HepG2 (cell line): Measurements from ENCODE around the gene BCL2A1. TPM values are rescaled to one million over a fixed set of nuclear protein-coding genes. Genes with fewer than 3 reads are reported as not detected.

Experiments
- ATAC-seq: fragments of 200-7000 bp; cut with Tn5 transposase; 3 replicates; pipeline ENCODE4 v1.9.1; 2020; ENCODE audit warnings: mild to moderate bottlenecking, moderate library complexity
- BruUV-seq: library from RNA; stranded (reverse); fragments of 400-500 nt; replicated peaks from 2 replicates; lab custom pipeline; 2021; lab: Mats Ljungman, UMichigan
- CTCF ChIA-PET: fragments of 300-600 bp; formaldehyde crosslinking; extraction: SDS; loops from one replicate; lab custom pipeline; 2021; ENCODE audit warnings: low total read pairs, inconsistent platforms, low intra/inter-chr PET ratio; lab: Yijun Ruan, JAX
- POLR2A ChIA-PET: fragments of 350-600 bp; sonication (Branson Sonifier 250); formaldehyde crosslinking; loops from one replicate; lab custom pipeline; 2020; ENCODE audit warnings: antibody characterized with exemption, inconsistent platforms; lab: Yijun Ruan, JAX
- DNase-seq: peaks from one replicate; pipeline ENCODE4 v3.0.0-alpha.2; 2015; ENCODE audit warnings: low spot score
- FAIRE-seq: peaks from 3 replicates; lab custom pipeline; 2011; peaks lifted over from hg19 to GRCh38; lab: Jason Lieb, UNC
- H2AFZ ChIP-seq: one replicate; pipeline ENCODE4 v1.6.1; 2011; ENCODE audit warnings: low read length, inconsistent platforms
- H3K27ac ChIP-seq: fragments of 300-600 bp; 3 replicates; pipeline ENCODE4 v1.8.0; 2011; ENCODE audit warnings: mixed run types, mild to moderate bottlenecking, mixed read lengths, low read length, inconsistent platforms; ENCODE audit not compliant: insufficient read depth; ENCODE audit errors: extremely low read length
- H3K27me3 ChIP-seq, 2 experiments: fragments of 200-600 bp in 1 of 2; 2 replicates in 1 of 2; 3 replicates in 1 of 2; pipeline versions ENCODE4 v1.6.0 to v1.8.0; 2011; ENCODE audit warnings: low read length in 2 of 2, mild to moderate bottlenecking in 2 of 2, moderate library complexity in 2 of 2, inconsistent platforms in 1 of 2; ENCODE audit not compliant: insufficient read depth in 2 of 2, control insufficient read depth in 1 of 2
- H3K36me3 ChIP-seq, 2 experiments: fragments of 200-600 bp in 1 of 2; replicated peaks in 1 of 2; 2 replicates in 1 of 2; 3 replicates in 1 of 2; pipeline versions ENCODE4 v1.5.1 to v1.8.0; 2011; ENCODE audit warnings: low read length in 2 of 2, inconsistent platforms in 1 of 2; ENCODE audit not compliant: insufficient read depth in 2 of 2, control insufficient read depth in 1 of 2
- H3K4me1 ChIP-seq: 2 replicates; pipeline ENCODE4 v1.5.1; 2012; ENCODE audit warnings: low read length, inconsistent platforms; ENCODE audit not compliant: insufficient read depth
- H3K4me2 ChIP-seq: 2 replicates; pipeline ENCODE4 v1.6.0; 2011; ENCODE audit warnings: low read depth, low read length, inconsistent platforms
- H3K4me3 ChIP-seq, 3 experiments: fragments of 200-600 bp in 1 of 3; sonication (generic), shearing (Covaris generic) in 1 of 3; replicated peaks in 1 of 3; 2 replicates each; pipeline ENCODE4 v1.5.1; 2011 to 2016; ENCODE audit warnings: low read length in 3 of 3, inconsistent platforms in 2 of 3, low read depth in 2 of 3, mild to moderate bottlenecking in 2 of 3, control low read depth in 1 of 3, mixed read lengths in 1 of 3; ENCODE audit not compliant: insufficient read depth in 1 of 3
- H3K79me2 ChIP-seq: one replicate; pipeline ENCODE4 v1.6.1; 2011; ENCODE audit warnings: low read length, inconsistent platforms; ENCODE audit not compliant: insufficient read depth
- H3K9ac ChIP-seq: 2 replicates; pipeline ENCODE4 v1.6.0; 2011; ENCODE audit warnings: mild to moderate bottlenecking, low read depth, low read length, inconsistent platforms; ENCODE audit not compliant: insufficient read depth
- H3K9me3 ChIP-seq: 2 replicates; pipeline ENCODE4 v1.5.1; 2012; ENCODE audit warnings: mild to moderate bottlenecking, low read length
- H4K20me1 ChIP-seq: 2 replicates; pipeline ENCODE4 v1.6.0; 2011; ENCODE audit warnings: inconsistent platforms, mild to moderate bottlenecking, low read length, moderate library complexity; ENCODE audit not compliant: insufficient read depth
- CHD2 ChIP-seq: IDR thresholded peaks from 2 replicates; pipeline ENCODE4 v1.6.1; 2011; ENCODE audit warnings: low read depth, low read length, improper control_type of control experiment
- MLX ChIP-seq: IDR thresholded peaks from 2 replicates; pipeline ENCODE4 v1.6.1; 2016
- NFKB2 ChIP-seq: sonication (generic); formaldehyde crosslinking; IDR thresholded peaks from 2 replicates; pipeline ENCODE4 v1.4.0; 2020; ENCODE audit warnings: missing genetic modification reagents, borderline replicate concordance
- ZNF136 ChIP-seq: sonication (generic); formaldehyde crosslinking; IDR thresholded peaks from 2 replicates; pipeline ENCODE4 v1.8.1; 2022; ENCODE audit warnings: low read depth, mild to moderate bottlenecking, moderate library complexity, missing genetic modification reagents
- ZNF552 ChIP-seq: sonication (generic); formaldehyde crosslinking; IDR thresholded peaks from 2 replicates; pipeline ENCODE4 v1.9.0; 2022; ENCODE audit warnings: missing genetic modification reagents, mild to moderate bottlenecking, borderline replicate concordance
- ZNF597 ChIP-seq: sonication (generic); formaldehyde crosslinking; IDR thresholded peaks from 2 replicates; pipeline ENCODE4 v1.5.0; 2020; ENCODE audit warnings: missing genetic modification reagents
- ZNF777 ChIP-seq: sonication (generic); formaldehyde crosslinking; IDR thresholded peaks from 2 replicates; pipeline ENCODE4 v1.4.0; 2020; ENCODE audit warnings: missing genetic modification reagents
- ZSCAN22 ChIP-seq: sonication (generic); formaldehyde crosslinking; IDR thresholded peaks from 2 replicates; pipeline ENCODE4 v1.4.0; 2020; ENCODE audit warnings: mild to moderate bottlenecking, missing genetic modification reagents
- WGBS: methylation state at CpG from one replicate; pipeline ENCODE4 v1.1.6; 2017; ENCODE audit warnings: low lambda C conversion rate; 5-methylcytosine and 5-hydroxymethylcytosine counted together
- in situ Hi-C: cut with HindIII; loops from 2 replicates; pipeline ENCODE4 v1.10.0; 2017; ENCODE audit warnings: low pct_unique_long_range_greater_than_20kb; ENCODE audit not compliant: extremely low pct_ligation_motif_present
- intact Hi-C: fragments of 100-400 bp; cut with micrococcal nuclease; formaldehyde crosslinking; loops from one replicate; pipeline ENCODE4 v1.10.0; 2022; ENCODE audit not compliant: unreplicated experiment
- polyA plus RNA-seq, 8 experiments: library from polyadenylated mRNA; depleted of rRNA in 3 of 8; stranded (reverse) in 7 of 8; unstranded in 1 of 8; fragments of >200 nt; fragmentation: Illumina TruSeq in 4 of 8; extraction: Trizol in 4 of 8; gene quantifications; 2 replicates each; pipeline versions ENCODE4 v1.2.1 to v1.2.3, GENCODE V29; 2011 to 2016; ENCODE audit warnings: low read depth in 4 of 8, missing spikeins in 1 of 8, mixed read lengths in 1 of 8; ENCODE audit not compliant: insufficient read depth in 1 of 8
- total RNA-seq, 5 experiments: library from RNA; depleted of rRNA; stranded (reverse); fragments of >200 nt; fragmentation: Illumina TruSeq; extraction: Trizol; gene quantifications; 2 replicates each; pipeline ENCODE4 v1.2.3, GENCODE V29; 2016; ENCODE audit warnings: low read depth in 1 of 5
- TF ChIP-seq, protein P1 (sequence below): sonication (generic); formaldehyde crosslinking; IDR thresholded peaks from 2 replicates; pipeline ENCODE4 v1.9.0; 2021; ENCODE audit warnings: missing genetic modification reagents, borderline replicate concordance
- TF ChIP-seq, protein P2 (sequence below): sonication (generic); formaldehyde crosslinking; IDR thresholded peaks from 2 replicates; pipeline ENCODE4 v1.5.1; 2020; ENCODE audit warnings: missing genetic modification reagents, mild to moderate bottlenecking, borderline replicate concordance
- TF ChIP-seq, protein P3 (sequence below): sonication (generic); formaldehyde crosslinking; IDR thresholded peaks from 2 replicates; pipeline ENCODE4 v1.4.0; 2020; ENCODE audit warnings: missing genetic modification reagents

Gene BCL2A1
- total and polyA plus RNA-seq, 2 of the 13 experiments (the other 11 are each of a cell fraction or from before 2014, with no cell fraction given): 0.08 to 0.31 TPM

DNA sequence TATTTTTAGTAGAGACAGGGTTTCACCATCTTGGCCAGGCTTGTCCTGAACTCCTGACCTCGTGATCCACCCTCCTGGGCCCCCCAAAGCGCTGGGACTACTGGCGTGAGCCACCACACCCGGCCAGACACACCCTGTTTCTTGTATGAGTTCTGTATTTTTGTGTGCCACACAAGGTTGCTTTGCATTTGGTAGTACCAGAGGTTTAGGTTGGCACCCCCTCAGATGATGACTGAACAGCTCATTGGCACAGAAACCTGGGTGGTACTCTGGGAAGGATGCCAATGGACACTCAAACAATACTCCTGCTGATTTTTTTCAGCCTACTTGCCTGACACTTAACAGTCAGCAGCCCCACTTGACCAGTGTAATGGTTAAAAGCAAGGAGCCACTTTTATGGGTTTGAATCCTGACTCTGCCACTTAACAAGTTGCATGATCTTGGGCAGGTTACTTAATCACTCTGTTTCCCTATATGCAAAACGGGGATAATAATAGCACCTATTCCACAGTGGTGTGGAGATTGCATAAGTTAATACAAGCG lies 39.2 kb upstream of the BCL2A1 start:
- POLR2A ChIA-PET: no interaction called here
- Histone ChIP-seq H2AFZ (no peak overlapping the region), H3K27me3 (no peaks in the 10 kb centered on the region), H3K4me2 (no peak overlapping the region), H3K9me3 (no peaks in the 10 kb centered on the region), H3K4me3 (no peak overlapping the region), H3K79me2 (no peaks in the 10 kb centered on the region), H4K20me1 (no peaks in the 10 kb centered on the region), H3K4me1 (peaks cover 32% of the 10 kb centered on the region), H3K27ac (no peak overlapping the region), H3K36me3 (no peaks in the 10 kb centered on the region), H3K9ac (no peak overlapping the region)
- in situ Hi-C loops (loop anchor here (25.0 kb wide), 1 partner anchor 302 kb away; no protein-coding TSS in a partner anchor), intact Hi-C loops (no loop called here)
- no TSS peak for BruUV-seq
- ATAC-seq (no peak), FAIRE-seq (no peak), DNase-seq (no peak)
- WGBS: 13% methylated on average over 6 of the region's 6 CpGs
- TF ChIP-seq, protein P1, sequence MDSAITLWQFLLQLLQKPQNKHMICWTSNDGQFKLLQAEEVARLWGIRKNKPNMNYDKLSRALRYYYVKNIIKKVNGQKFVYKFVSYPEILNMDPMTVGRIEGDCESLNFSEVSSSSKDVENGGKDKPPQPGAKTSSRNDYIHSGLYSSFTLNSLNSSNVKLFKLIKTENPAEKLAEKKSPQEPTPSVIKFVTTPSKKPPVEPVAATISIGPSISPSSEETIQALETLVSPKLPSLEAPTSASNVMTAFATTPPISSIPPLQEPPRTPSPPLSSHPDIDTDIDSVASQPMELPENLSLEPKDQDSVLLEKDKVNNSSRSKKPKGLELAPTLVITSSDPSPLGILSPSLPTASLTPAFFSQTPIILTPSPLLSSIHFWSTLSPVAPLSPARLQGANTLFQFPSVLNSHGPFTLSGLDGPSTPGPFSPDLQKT (CRISPR knock-in tag): no peak
- TF ChIP-seq CHD2 (no peak), ZNF777 (CRISPR knock-in tag) (no peak), ZSCAN22 (CRISPR knock-in tag) (no peak), NFKB2 (CRISPR knock-in tag) (no peak), ZNF597 (CRISPR knock-in tag) (no peak), MLX (CRISPR knock-in tag) (no peak), ZNF136 (CRISPR knock-in tag) (no peak), ZNF552 (no peak)
- TF ChIP-seq, protein P2, sequence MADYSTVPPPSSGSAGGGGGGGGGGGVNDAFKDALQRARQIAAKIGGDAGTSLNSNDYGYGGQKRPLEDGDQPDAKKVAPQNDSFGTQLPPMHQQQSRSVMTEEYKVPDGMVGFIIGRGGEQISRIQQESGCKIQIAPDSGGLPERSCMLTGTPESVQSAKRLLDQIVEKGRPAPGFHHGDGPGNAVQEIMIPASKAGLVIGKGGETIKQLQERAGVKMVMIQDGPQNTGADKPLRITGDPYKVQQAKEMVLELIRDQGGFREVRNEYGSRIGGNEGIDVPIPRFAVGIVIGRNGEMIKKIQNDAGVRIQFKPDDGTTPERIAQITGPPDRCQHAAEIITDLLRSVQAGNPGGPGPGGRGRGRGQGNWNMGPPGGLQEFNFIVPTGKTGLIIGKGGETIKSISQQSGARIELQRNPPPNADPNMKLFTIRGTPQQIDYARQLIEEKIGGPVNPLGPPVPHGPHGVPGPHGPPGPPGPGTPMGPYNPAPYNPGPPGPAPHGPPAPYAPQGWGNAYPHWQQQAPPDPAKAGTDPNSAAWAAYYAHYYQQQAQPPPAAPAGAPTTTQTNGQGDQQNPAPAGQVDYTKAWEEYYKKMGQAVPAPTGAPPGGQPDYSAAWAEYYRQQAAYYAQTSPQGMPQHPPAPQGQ: no peak
- TF ChIP-seq, protein P3, sequence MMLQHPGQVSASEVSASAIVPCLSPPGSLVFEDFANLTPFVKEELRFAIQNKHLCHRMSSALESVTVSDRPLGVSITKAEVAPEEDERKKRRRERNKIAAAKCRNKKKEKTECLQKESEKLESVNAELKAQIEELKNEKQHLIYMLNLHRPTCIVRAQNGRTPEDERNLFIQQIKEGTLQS (CRISPR knock-in tag): no peak
- CTCF ChIA-PET: no interaction called here
